RPMI8226 (cell line): ENCODE measurements around the gene DDHD1.
"Not testable (repeated sequence)": the region's sequence is repeated elsewhere in the genome, so short reads cannot be mapped to it uniquely, and the experiment has no call there.

ENCODE experiments used
- DNase-seq: peaks from one replicate; pipeline ENCODE4 v3.0.0-alpha.2; 2015

DDHD1 gene

GRCh38 chr14:53151523-53152183, 1.5 kb downstream of the DDHD1 start:
- DNase-seq, result peak; percentile 75

GRCh38 chr14:53149668-53150316, 3.3 kb downstream of the DDHD1 start:
- peak; percentile 28 for DNase-seq

- no peak for DNase-seq
Observed at GRCh38 chr14:53148671-53149070, 4.5 kb downstream of the DDHD1 start.

GRCh38 chr14:53147893-53148292, 5.2 kb downstream of the DDHD1 start:
- DNase-seq, result no peak

- DNase-seq, result no peak
Observed at GRCh38 chr14:53147208-53147607, 5.9 kb downstream of the DDHD1 start.

- no peak for DNase-seq
Observed at GRCh38 chr14:53146739-53147138, 6.4 kb downstream of the DDHD1 start.

GRCh38 chr14:53144244-53144643, 8.9 kb downstream of the DDHD1 start:
- DNase-seq, result no peak

- DNase-seq, result no peak
Observed at GRCh38 chr14:53140585-53140984, 12.5 kb downstream of the DDHD1 start.

- DNase-seq, result no peak
Observed at GRCh38 chr14:53137568-53138203, 15.4 kb downstream of the DDHD1 start.

- DNase-seq, result not testable (repeated sequence)
Observed at GRCh38 chr14:53130491-53130890, 22.6 kb downstream of the DDHD1 start.

GRCh38 chr14:53128303-53129028, 24.7 kb downstream of the DDHD1 start:
- DNase-seq, result no peak

GRCh38 chr14:53127832-53128231, 25.3 kb downstream of the DDHD1 start:
- no peak for DNase-seq

GRCh38 chr14:53127151-53127550, 26.0 kb downstream of the DDHD1 start:
- no peak for DNase-seq

GRCh38 chr14:53126731-53127130, 26.4 kb downstream of the DDHD1 start:
- no peak for DNase-seq

GRCh38 chr14:53124786-53125185, 28.3 kb downstream of the DDHD1 start:
- DNase-seq, result no peak

- not testable (repeated sequence) for DNase-seq
Observed at GRCh38 chr14:53121419-53121818, 31.7 kb downstream of the DDHD1 start.

GRCh38 chr14:53117479-53117878, 35.6 kb downstream of the DDHD1 start:
- not testable (repeated sequence) for DNase-seq

GRCh38 chr14:53113989-53114388, 39.1 kb downstream of the DDHD1 start:
- DNase-seq, result no peak

GRCh38 chr14:53110096-53110495, 43.0 kb downstream of the DDHD1 start:
- DNase-seq, result no peak

- DNase-seq, result peak; percentile 63
Observed at GRCh38 chr14:53109105-53110041, 43.8 kb downstream of the DDHD1 start.

- peak; percentile 28 for DNase-seq
Observed at GRCh38 chr14:53108292-53109104, 44.6 kb downstream of the DDHD1 start.
